HL-60 (cell line): ENCODE measurements around the gene DMAC1.

ENCODE experiments used
- DNase-seq, 2 experiments: peaks; one replicate each; pipeline ENCODE4 v3.0.0-alpha.2; 2010 to 2020; ENCODE audit warnings: low read depth in 1 of 2, low spot score in 1 of 2
- H3K27ac ChIP-seq: fragments of 250-450 bp; sonication (Bioruptor Pico); replicated peaks from 2 replicates; pipeline ENCODE4 v1.5.1; 2020; ENCODE audit warnings: mild to moderate bottlenecking, moderate library complexity
- H3K27me3 ChIP-seq: fragments of 250-450 bp; sonication (Bioruptor Pico); 2 replicates; pipeline ENCODE4 v1.5.1; 2021; ENCODE audit warnings: mild to moderate bottlenecking, moderate library complexity; ENCODE audit not compliant: insufficient read depth, poor library complexity, severe bottlenecking
- H3K4me3 ChIP-seq: replicated peaks from 2 replicates; pipeline ENCODE4 v1.5.1; 2011; ENCODE audit warnings: mild to moderate bottlenecking, control low read depth, low read length; ENCODE audit not compliant: insufficient read depth
- CTCF ChIP-seq: IDR thresholded peaks from one replicate; pipeline ENCODE4 v1.5.1; 2011; ENCODE audit warnings: low read length, control low read depth, inconsistent platforms; ENCODE audit not compliant: insufficient read depth
- GABPA ChIP-seq: IDR thresholded peaks from 2 replicates; pipeline ENCODE4 v1.6.1; 2012; ENCODE audit warnings: low read depth
- POLR2AphosphoS5 ChIP-seq: IDR thresholded peaks from 2 replicates; pipeline ENCODE4 v1.6.1; 2012; ENCODE audit warnings: low read depth
- SPI1 ChIP-seq: IDR thresholded peaks from 2 replicates; pipeline ENCODE4 v1.6.1; 2012; ENCODE audit warnings: low read depth, mild to moderate bottlenecking, borderline replicate concordance
- long read RNA-seq: library from polyadenylated mRNA; unstranded; transcript quantifications from one replicate; pipeline ENCODE4 v2.0.0, GENCODE V29; 2020
- TF ChIP-seq, protein P1 (sequence below): IDR thresholded peaks from 2 replicates; pipeline ENCODE4 v1.6.1; 2012; ENCODE audit warnings: low read depth; ENCODE audit not compliant: insufficient replicate concordance

Gene DMAC1
- long read RNA-seq, transcript DMAC1-201 (2 exons, 2,755 nt) = major isoform, 38 of 53 reads
- long read RNA-seq, partial matches to known transcripts = 0 of 53 reads
- long read RNA-seq, other reads (novel, unspliced or antisense) = 15 of 53 reads

GRCh38 chr9:7799234-7799943 lies at the start of gene DMAC1:
Gene DMAC1, minus strand, starts transcription at chr9:7799778. Its CDS starts 44 bp downstream, at chr9:7799734.
- TF ChIP-seq POLR2AphosphoS5 = peak; percentile 86
- TF ChIP-seq, protein P1, sequence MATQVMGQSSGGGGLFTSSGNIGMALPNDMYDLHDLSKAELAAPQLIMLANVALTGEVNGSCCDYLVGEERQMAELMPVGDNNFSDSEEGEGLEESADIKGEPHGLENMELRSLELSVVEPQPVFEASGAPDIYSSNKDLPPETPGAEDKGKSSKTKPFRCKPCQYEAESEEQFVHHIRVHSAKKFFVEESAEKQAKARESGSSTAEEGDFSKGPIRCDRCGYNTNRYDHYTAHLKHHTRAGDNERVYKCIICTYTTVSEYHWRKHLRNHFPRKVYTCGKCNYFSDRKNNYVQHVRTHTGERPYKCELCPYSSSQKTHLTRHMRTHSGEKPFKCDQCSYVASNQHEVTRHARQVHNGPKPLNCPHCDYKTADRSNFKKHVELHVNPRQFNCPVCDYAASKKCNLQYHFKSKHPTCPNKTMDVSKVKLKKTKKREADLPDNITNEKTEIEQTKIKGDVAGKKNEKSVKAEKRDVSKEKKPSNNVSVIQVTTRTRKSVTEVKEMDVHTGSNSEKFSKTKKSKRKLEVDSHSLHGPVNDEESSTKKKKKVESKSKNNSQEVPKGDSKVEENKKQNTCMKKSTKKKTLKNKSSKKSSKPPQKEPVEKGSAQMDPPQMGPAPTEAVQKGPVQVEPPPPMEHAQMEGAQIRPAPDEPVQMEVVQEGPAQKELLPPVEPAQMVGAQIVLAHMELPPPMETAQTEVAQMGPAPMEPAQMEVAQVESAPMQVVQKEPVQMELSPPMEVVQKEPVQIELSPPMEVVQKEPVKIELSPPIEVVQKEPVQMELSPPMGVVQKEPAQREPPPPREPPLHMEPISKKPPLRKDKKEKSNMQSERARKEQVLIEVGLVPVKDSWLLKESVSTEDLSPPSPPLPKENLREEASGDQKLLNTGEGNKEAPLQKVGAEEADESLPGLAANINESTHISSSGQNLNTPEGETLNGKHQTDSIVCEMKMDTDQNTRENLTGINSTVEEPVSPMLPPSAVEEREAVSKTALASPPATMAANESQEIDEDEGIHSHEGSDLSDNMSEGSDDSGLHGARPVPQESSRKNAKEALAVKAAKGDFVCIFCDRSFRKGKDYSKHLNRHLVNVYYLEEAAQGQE = no peak
- peak; percentile 81 for TF ChIP-seq GABPA
- Histone ChIP-seq H3K27ac (peak within 1 kb of the TSS; percentile 84), H3K27me3 (no peaks in the 10 kb centered on the region), H3K4me3 (peak within 1 kb of the TSS; percentile 91)
- peak; percentile 83 to 85 for DNase-seq

- Histone ChIP-seq H3K27me3 (no peaks in the 10 kb centered on the region), H3K4me3 (no peak overlapping the region), H3K27ac (no peak overlapping the region)
- DNase-seq = no peak
- TF ChIP-seq CTCF (no peak), GABPA (no peak), SPI1 (no peak), POLR2AphosphoS5 (no peak)
- TF ChIP-seq, protein P1 = no peak
Observed at GRCh38 chr9:7849362-7849761, 49.8 kb upstream of the DMAC1 start.

GRCh38 chr9:7848498-7848897 lies 48.9 kb upstream of the DMAC1 start:
- Histone ChIP-seq H3K4me3 (no peak overlapping the region), H3K27ac (no peak overlapping the region), H3K27me3 (no peaks in the 10 kb centered on the region)
- no peak for DNase-seq
- TF ChIP-seq GABPA (no peak), CTCF (no peak), SPI1 (no peak), POLR2AphosphoS5 (no peak)
- TF ChIP-seq, protein P1 = no peak
